Uterus (tissue), 4 donors: ENCODE results near the gene SHMT1. TPM values are rescaled to one million over a fixed set of nuclear protein-coding genes. Genes with fewer than 3 reads are reported as not detected.

Source experiments
- DNase-seq, 2 donors: peaks; one replicate each; pipeline ENCODE4 v3.0.0-alpha.2; 2019 to 2020
- H3K27ac ChIP-seq, 2 donors: fragments of 200-600 bp; sonication (generic); 1 replicate in 1 of 2; 2 replicates in 1 of 2; pipeline ENCODE4 v1.5.1; 2016 to 2018
- H3K27me3 ChIP-seq, 2 donors: fragments of 200-600 bp; sonication (generic); one replicate each; pipeline ENCODE4 v1.5.1; 2018 to 2019; ENCODE audit warnings: control low read depth in 1 of 2
- H3K36me3 ChIP-seq, 2 donors: fragments of 200-600 bp; sonication (generic); one replicate each; pipeline ENCODE4 v1.5.1; 2019; ENCODE audit warnings: control low read depth in 1 of 2
- H3K4me1 ChIP-seq, 2 donors: fragments of 200-600 bp; sonication (generic); one replicate each; pipeline ENCODE4 v1.5.1; 2018 to 2019; ENCODE audit warnings: control low read depth in 1 of 2
- H3K4me3 ChIP-seq, 2 donors: fragments of 200-600 bp; sonication (generic); 1 replicate in 1 of 2; 2 replicates in 1 of 2; pipeline ENCODE4 v1.5.1; 2018 to 2019; ENCODE audit warnings: mild to moderate bottlenecking in 1 of 2
- H3K9me3 ChIP-seq, 2 donors: fragments of 200-600 bp; sonication (generic); one replicate each; pipeline ENCODE4 v1.5.1; 2019; ENCODE audit warnings: control low read depth in 1 of 2
- CTCF ChIP-seq, 4 experiments: fragments of 200-600 bp in 2 of 4; fragments of 450-650 bp in 2 of 4; sonication (generic) in 2 of 4; IDR thresholded peaks; one replicate each; pipeline ENCODE4 v1.5.1; 2016 to 2019; ENCODE audit warnings: antibody characterized with exemption in 4 of 4, mild to moderate bottlenecking in 2 of 4, moderate library complexity in 1 of 4
- POLR2A ChIP-seq, 2 donors: fragments of 450-650 bp; IDR thresholded peaks; one replicate each; pipeline ENCODE4 v1.6.1; 2016; ENCODE audit warnings: antibody characterized with exemption in 2 of 2, mild to moderate bottlenecking in 1 of 2, moderate library complexity in 1 of 2
- intact Hi-C: fragments of 100-400 bp; cut with DNase I; formaldehyde crosslinking; loops from one replicate; pipeline ENCODE4 v1.15.1; 2023; ENCODE audit warnings: low total_unique reads
- total RNA-seq, 4 donors: library from RNA; depleted of rRNA in 3 of 4; stranded (reverse); fragments of >200 nt in 3 of 4; gene quantifications; one replicate each; pipeline versions ENCODE4 v1.1.0 to v1.2.4, GENCODE V29; 2014 to 2023
- donor health status: DM: yes; HTN: yes; CAD: no.

SHMT1 gene
- total RNA-seq, 4 donors from 2014 or later = 10.9 to 35.9 (median 31.5) TPM

GRCh38 chr17:18328643-18329204 lies 34.6 kb downstream of the SHMT1 start:
- Histone ChIP-seq H3K27ac (no peak overlapping the region), H3K4me1 (no peaks in the 10 kb centered on the region), H3K4me3 (no peak overlapping the region), H3K27me3 (no peaks in the 10 kb centered on the region), H3K9me3 (no peaks in the 10 kb centered on the region), H3K36me3 (no peaks in the 10 kb centered on the region)
- intact Hi-C loops = no loop called here
- TF ChIP-seq POLR2A (IDR thresholded peaks at IDR 0.05) (no peak), CTCF (IDR thresholded peaks at IDR 0.05) (no peak)
- DNase-seq = no peak

DNA sequence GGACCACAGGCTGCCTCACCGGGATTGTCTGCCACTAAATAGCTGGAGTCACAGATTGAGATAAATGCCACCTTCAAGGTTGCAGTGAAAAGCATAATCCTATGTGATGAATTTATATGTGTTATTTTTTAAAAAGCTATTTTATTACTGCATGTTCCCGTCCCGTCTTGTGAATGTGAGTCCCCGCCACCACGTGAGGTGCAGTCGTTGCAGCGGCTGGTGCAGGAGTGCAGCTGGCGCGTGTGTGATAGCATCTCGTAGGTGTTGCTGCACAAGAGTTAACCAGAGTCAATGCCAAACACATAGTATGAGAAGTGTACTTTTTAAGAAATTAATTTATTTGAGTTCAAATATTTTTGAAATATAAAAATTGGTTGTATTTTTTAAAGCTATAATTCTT lies 35.8 kb downstream of the SHMT1 start:
- no peaks in the 10 kb centered on the region for H3K36me3 ChIP-seq

GRCh38 chr17:18327093-18327492 lies 36.3 kb downstream of the SHMT1 start:
- DNase-seq = no peak
- TF ChIP-seq POLR2A (IDR thresholded peaks at IDR 0.05) = no peak
- no peak for TF ChIP-seq CTCF (IDR thresholded peaks at IDR 0.05)
- H3K4me3 ChIP-seq = no peak overlapping the region
- H3K9me3 ChIP-seq = no peaks in the 10 kb centered on the region
- no peaks in the 10 kb centered on the region for H3K4me1 ChIP-seq
- intact Hi-C loops = no loop called here
- H3K27ac ChIP-seq = no peak overlapping the region
- H3K27me3 ChIP-seq = no peaks in the 10 kb centered on the region
- H3K36me3 ChIP-seq = no peaks in the 10 kb centered on the region

More for the DNA sequence above, 35.8 kb downstream of the SHMT1 start:
- H3K4me3 ChIP-seq = no peak overlapping the region
- no peak for DNase-seq
- intact Hi-C loops = no loop called here
- H3K9me3 ChIP-seq = no peaks in the 10 kb centered on the region
- H3K27me3 ChIP-seq = no peaks in the 10 kb centered on the region
- H3K27ac ChIP-seq = no peak overlapping the region
- no peaks in the 10 kb centered on the region for H3K4me1 ChIP-seq
- TF ChIP-seq POLR2A (IDR thresholded peaks at IDR 0.05) = no peak
- no peak for TF ChIP-seq CTCF (IDR thresholded peaks at IDR 0.05)

- no peaks in the 10 kb centered on the region for H3K36me3 ChIP-seq
- no peak overlapping the region for H3K27ac ChIP-seq
- H3K4me3 ChIP-seq = no peak overlapping the region
- TF ChIP-seq CTCF (IDR thresholded peaks at IDR 0.05) = no peak
- no peaks in the 10 kb centered on the region for H3K4me1 ChIP-seq
- no peaks in the 10 kb centered on the region for H3K27me3 ChIP-seq
- intact Hi-C loops = no loop called here
- H3K9me3 ChIP-seq = no peaks in the 10 kb centered on the region
- no peak for DNase-seq
Observed at GRCh38 chr17:18326572-18326971, 36.8 kb downstream of the SHMT1 start.

- no peaks in the 10 kb centered on the region for H3K36me3 ChIP-seq
- H3K27ac ChIP-seq = no peak overlapping the region
- no peaks in the 10 kb centered on the region for H3K27me3 ChIP-seq
- intact Hi-C loops = no loop called here
- no peaks in the 10 kb centered on the region for H3K9me3 ChIP-seq
- no peak for DNase-seq
- no peak overlapping the region for H3K4me3 ChIP-seq
- TF ChIP-seq POLR2A (IDR thresholded peaks at IDR 0.05) = no peak
- TF ChIP-seq CTCF (IDR thresholded peaks at IDR 0.05) = no peak
- no peaks in the 10 kb centered on the region for H3K4me1 ChIP-seq
Observed at GRCh38 chr17:18326039-18326438, 37.3 kb downstream of the SHMT1 start.
